Thymus (tissue), 11 donors: ENCODE data around the gene MED16. TPM values are rescaled to one million over a fixed set of nuclear protein-coding genes. Genes with fewer than 3 reads are reported as not detected.
"Not testable (repeated sequence)": the region's sequence is repeated elsewhere in the genome, so short reads cannot be mapped to it uniquely, and the experiment has no call there.

ENCODE experiments used
- DNase-seq, 9 donors: peaks; one replicate each; pipeline ENCODE4 v3.0.0-alpha.2; 2013; ENCODE audit warnings: low spot score in 9 of 9, low read depth in 6 of 9, missing footprints in 1 of 9
- H3K27ac ChIP-seq, 2 donors: one replicate each; pipeline ENCODE4 v1.5.1; 2013; ENCODE audit warnings: control low read depth in 1 of 2, low read depth in 1 of 2, low read length in 1 of 2, mild to moderate bottlenecking in 1 of 2, moderate library complexity in 1 of 2
- H3K27me3 ChIP-seq, 2 donors: one replicate each; pipeline ENCODE4 v1.5.1; 2013; ENCODE audit warnings: low read length in 1 of 2; ENCODE audit not compliant: control insufficient read depth in 2 of 2, insufficient read depth in 1 of 2
- H3K36me3 ChIP-seq, 2 donors: one replicate each; pipeline ENCODE4 v1.5.1; 2013; ENCODE audit warnings: low read length in 1 of 2, mild to moderate bottlenecking in 1 of 2, moderate library complexity in 1 of 2; ENCODE audit not compliant: control insufficient read depth in 2 of 2, insufficient read depth in 2 of 2
- H3K4me1 ChIP-seq, 2 donors: one replicate each; pipeline ENCODE4 v1.5.1; 2013; ENCODE audit warnings: low read length in 2 of 2; ENCODE audit not compliant: control insufficient read depth in 2 of 2, insufficient read depth in 2 of 2
- H3K4me3 ChIP-seq, 2 donors: one replicate each; pipeline ENCODE4 v1.5.1; 2013; ENCODE audit warnings: low read length in 2 of 2, control low read depth in 1 of 2, mild to moderate bottlenecking in 1 of 2
- H3K9me3 ChIP-seq, 2 donors: one replicate each; pipeline ENCODE4 v1.5.1; 2013; ENCODE audit warnings: low read length in 1 of 2, mild to moderate bottlenecking in 1 of 2; ENCODE audit not compliant: control insufficient read depth in 2 of 2, insufficient read depth in 1 of 2
- WGBS: extraction: QIAGEN DNeasy Blood & Tissue Kit; methylation state at CpG from one replicate; pipeline ENCODE4 v1.1.7; 2013; 5-methylcytosine and 5-hydroxymethylcytosine counted together
- polyA plus RNA-seq: library from polyadenylated mRNA; stranded (reverse); fragments of 200-250 nt; gene quantifications from one replicate; pipeline ENCODE4 v1.2.3, GENCODE V29; 2013
- total RNA-seq: library from RNA; stranded (reverse); fragments of 120-200 nt; gene quantifications from one replicate; pipeline ENCODE4 v1.2.4, GENCODE V29; 2013
- donor health status: healthy.

The MED16 gene
- total and polyA plus RNA-seq, 2 donors = 8.9 to 64.4 TPM

GRCh38 chr19:887072-887471 is 5.9 kb downstream of the MED16 start:
- peaks cover under 1 to 3% of the 10 kb centered on the region in 2 donors for H3K4me1 ChIP-seq
- H3K27ac ChIP-seq = no peak overlapping the region
- no peak for DNase-seq
- H3K36me3 ChIP-seq = peaks cover 44 to 61% of the 10 kb centered on the region in 2 donors
- H3K4me3 ChIP-seq = no peak overlapping the region
- peaks cover 0 to 4% of the 10 kb centered on the region in 2 donors for H3K9me3 ChIP-seq
- 94% methylated on average over 16 of the region's 16 CpGs for WGBS
- no peaks in the 10 kb centered on the region for H3K27me3 ChIP-seq

- H3K9me3 ChIP-seq = no peaks in the 10 kb centered on the region
- H3K4me3 ChIP-seq = no peak overlapping the region
- no peaks in the 10 kb centered on the region for H3K27me3 ChIP-seq
- H3K36me3 ChIP-seq = peaks cover 56 to 73% of the 10 kb centered on the region in 2 donors
- WGBS = 98% methylated on average over 64 of the region's 64 CpGs
- H3K27ac ChIP-seq = no peak overlapping the region
- no peaks in the 10 kb centered on the region for H3K4me1 ChIP-seq
- no peak for DNase-seq
Measured at GRCh38 chr19:885536-886224, 7.3 kb downstream of the MED16 start.

GRCh38 chr19:884420-885211 is 8.4 kb downstream of the MED16 start:
- Histone ChIP-seq H3K27me3 (no peaks in the 10 kb centered on the region), H3K4me1 (no peaks in the 10 kb centered on the region), H3K36me3 (peaks cover 49 to 72% of the 10 kb centered on the region in 2 donors), H3K9me3 (no peaks in the 10 kb centered on the region), H3K4me3 (no peak overlapping the region), H3K27ac (no peak overlapping the region)
- WGBS = 97% methylated on average over 51 of the region's 51 CpGs
- DNase-seq = no peak

GRCh38 chr19:883661-884211 is 9.3 kb downstream of the MED16 start:
- peaks cover 42 to 74% of the 10 kb centered on the region in 2 donors for H3K36me3 ChIP-seq
- DNase-seq = no peak
- H3K4me3 ChIP-seq = no peak overlapping the region
- 97% methylated on average over 22 of the region's 22 CpGs for WGBS
- H3K27ac ChIP-seq = no peak overlapping the region
- no peaks in the 10 kb centered on the region for H3K4me1 ChIP-seq
- H3K27me3 ChIP-seq = no peaks in the 10 kb centered on the region
- no peaks in the 10 kb centered on the region for H3K9me3 ChIP-seq

- no peak for DNase-seq
- no peaks in the 10 kb centered on the region for H3K4me1 ChIP-seq
- H3K36me3 ChIP-seq = peaks cover 39 to 79% of the 10 kb centered on the region in 2 donors
- H3K4me3 ChIP-seq = no peak overlapping the region
- no peaks in the 10 kb centered on the region for H3K9me3 ChIP-seq
- H3K27ac ChIP-seq = no peak overlapping the region
- H3K27me3 ChIP-seq = no peaks in the 10 kb centered on the region
- WGBS = 98% methylated on average over 30 of the region's 30 CpGs
Measured at GRCh38 chr19:882871-883497, 10.0 kb downstream of the MED16 start.

GRCh38 chr19:881385-882071 is 11.5 kb downstream of the MED16 start:
- peaks cover 41 to 78% of the 10 kb centered on the region in 2 donors for H3K36me3 ChIP-seq
- no peak overlapping the region for H3K4me3 ChIP-seq
- WGBS = 98% methylated on average over 34 of the region's 34 CpGs
- H3K27me3 ChIP-seq = no peaks in the 10 kb centered on the region
- DNase-seq = no peak
- H3K4me1 ChIP-seq = no peaks in the 10 kb centered on the region
- no peaks in the 10 kb centered on the region for H3K9me3 ChIP-seq
- H3K27ac ChIP-seq = no peak overlapping the region

GRCh38 chr19:879711-880438 is 13.1 kb downstream of the MED16 start:
- no peak overlapping the region for H3K4me3 ChIP-seq
- no peaks in the 10 kb centered on the region for H3K9me3 ChIP-seq
- H3K36me3 ChIP-seq = peaks cover 35 to 81% of the 10 kb centered on the region in 2 donors
- no peaks in the 10 kb centered on the region for H3K27me3 ChIP-seq
- H3K27ac ChIP-seq = no peak overlapping the region
- H3K4me1 ChIP-seq = no peaks in the 10 kb centered on the region
- 95% methylated on average over 37 of the region's 37 CpGs for WGBS
- no peak for DNase-seq

- not testable (repeated sequence) for H3K4me3 ChIP-seq, H3K27me3 ChIP-seq, H3K9me3 ChIP-seq, DNase-seq, H3K4me1 ChIP-seq, H3K27ac ChIP-seq
- peaks cover 30 to 81% of the 10 kb centered on the region in 2 donors for H3K36me3 ChIP-seq
- 93% methylated on average over 24 of the region's 24 CpGs for WGBS
Measured at GRCh38 chr19:878751-879561, 14.0 kb downstream of the MED16 start.
